ENCODE data around the gene PHAF1.
A peak's percentile ranks its signal among the peaks of the same experiment; 100 is the strongest.

Gene PHAF1

GRCh38 chr16:67148221-67148620 lies 38.5 kb downstream of the PHAF1 start:
- no peak for DNase-seq

DNA sequence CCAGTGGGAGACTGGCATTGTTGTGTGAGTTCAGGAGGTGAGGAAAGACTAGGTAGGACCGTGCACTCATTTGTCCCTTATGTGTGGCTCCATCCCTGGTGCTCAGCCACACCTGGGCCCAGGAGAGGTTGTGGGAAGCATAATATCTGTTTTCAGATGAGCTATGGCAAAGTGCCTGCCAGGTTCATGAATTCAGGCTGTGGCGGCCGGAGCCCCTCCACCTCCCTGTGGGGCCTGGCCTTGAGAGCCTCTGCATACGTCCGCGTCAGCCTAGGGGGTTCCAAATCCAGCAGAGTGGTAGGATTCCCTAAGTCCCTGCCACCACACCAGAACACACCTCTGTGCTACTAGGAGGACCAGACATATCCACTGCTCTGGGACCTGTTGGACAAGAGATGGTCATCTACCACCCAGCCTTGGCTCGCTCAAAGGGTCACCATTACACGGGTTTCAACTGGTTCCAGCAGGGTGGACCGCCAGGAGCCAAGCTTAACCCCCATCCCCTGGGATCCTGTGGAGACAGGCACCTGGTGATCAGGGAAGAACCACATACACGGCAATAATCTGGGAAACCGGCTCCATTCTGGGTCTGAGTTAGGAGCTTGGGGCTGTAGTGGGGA lies 39.0 kb downstream of the PHAF1 start:
- DNase-seq, result no peak

- DNase-seq, result no peak
Measured at GRCh38 chr16:67149276-67150046, 39.7 kb downstream of the PHAF1 start.

- DNase-seq, result peak; percentile 84
Measured at GRCh38 chr16:67150047-67150832, 40.5 kb downstream of the PHAF1 start.

DNA sequence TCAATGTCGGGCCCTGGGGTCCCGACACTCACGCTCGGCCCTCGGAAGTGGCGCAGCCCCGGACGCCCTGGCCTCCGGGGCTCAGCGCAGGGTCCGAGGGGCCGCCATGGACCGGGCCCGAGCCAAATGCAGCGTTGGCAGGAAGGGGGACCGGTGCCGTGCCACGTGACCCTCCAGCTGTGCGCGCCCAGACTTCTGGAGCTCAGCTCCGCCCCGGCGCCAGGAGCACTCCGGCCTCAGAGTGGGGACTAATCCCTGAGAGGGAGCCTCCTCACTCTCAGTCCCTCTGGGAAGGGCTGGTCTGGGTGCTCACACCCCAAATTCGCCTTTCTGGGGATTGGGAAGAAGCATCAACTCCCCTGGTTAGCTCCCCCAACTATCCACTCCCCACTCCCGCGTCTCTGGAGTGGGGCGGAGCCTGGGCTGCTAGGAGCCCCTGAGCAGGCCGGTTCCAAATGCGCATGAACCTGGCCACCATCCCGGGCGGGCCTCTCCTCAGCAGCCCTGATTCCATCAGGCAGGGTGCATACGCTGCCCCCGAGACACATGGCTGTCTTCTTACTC lies 41.2 kb downstream of the PHAF1 start, which contains the start of gene B3GNT9:
TSS of gene B3GNT9 (minus strand) at position 166 of the 564 bp plus-strand sequence. CDS start 513 bp downstream, outside the sequence.
- peak; percentile 79 for DNase-seq

GRCh38 chr16:67151431-67152097 lies 41.8 kb downstream of the PHAF1 start:
- DNase-seq, result no peak

- DNase-seq, result no peak
Measured at GRCh38 chr16:67154578-67155294, 45.0 kb downstream of the PHAF1 start.

GRCh38 chr16:67155295-67156142 lies 45.8 kb downstream of the PHAF1 start:
- DNase-seq, result peak; percentile 93

GRCh38 chr16:67156143-67156844 lies 46.6 kb downstream of the PHAF1 start:
- DNase-seq, result no peak

DNA sequence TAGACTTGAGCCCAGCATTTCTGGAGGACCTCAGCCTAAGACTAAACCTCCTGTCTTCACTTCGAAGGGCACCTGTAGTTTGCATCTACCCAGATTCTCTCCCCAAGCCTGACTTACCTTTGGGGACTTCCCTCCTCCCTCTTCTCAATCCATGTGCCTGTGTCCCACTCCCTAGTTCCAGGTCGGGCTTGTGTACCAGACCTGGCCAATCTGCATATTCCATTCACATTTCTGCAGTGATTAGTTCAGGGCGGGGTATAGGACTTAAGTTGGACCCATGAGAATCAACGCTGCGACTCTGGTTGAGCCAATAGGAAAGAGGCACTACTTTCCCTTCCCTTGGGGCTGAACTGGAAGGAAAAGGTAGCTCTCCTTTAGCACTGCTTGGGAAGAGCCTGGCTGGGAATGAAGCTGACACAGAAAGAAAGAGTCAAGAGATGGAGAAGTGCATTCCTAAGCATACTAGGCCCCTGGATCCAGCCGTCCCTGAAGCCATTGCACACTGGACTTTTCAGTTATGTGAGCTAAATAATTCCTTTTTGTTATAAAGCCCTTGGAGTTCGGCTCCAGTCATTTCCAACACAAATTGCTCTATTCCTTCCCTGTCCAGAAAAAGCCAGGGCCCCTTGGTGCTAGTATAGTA lies 47.5 kb downstream of the PHAF1 start:
- no peak for DNase-seq

DNA sequence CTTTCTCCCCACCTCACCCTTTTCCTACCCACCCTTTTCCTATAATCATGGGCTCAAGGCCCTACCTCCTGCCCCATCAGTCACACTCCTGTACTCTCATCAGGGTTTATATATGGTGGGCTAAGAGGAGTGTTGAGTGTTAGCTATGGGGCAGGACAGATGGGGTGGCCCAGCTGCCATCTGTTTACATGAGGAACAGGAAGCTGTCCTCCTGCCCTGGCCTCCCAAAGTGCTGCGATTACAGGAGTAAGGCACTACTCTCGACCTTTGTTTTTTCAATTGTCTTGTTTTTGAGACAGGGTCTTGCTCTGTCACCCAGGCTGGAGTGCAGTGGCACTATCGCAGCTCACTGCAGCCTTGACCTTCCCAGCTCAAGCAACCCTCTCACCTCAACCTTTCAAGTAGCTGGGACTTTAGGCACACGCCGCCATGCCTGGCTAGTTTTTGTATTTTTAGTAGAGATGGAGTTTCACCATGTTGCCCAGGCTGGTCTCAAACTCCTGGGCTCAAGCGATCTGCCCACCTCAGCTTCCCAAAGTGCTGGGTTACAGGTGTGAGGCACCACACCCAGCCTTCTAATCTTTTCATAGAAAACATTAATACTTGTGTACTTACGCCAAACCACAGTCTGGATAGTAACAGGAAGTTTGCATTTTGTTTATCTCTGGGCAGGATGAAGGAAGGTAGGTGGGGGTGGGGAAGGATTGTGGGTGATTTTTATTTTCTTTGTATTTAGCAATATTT lies 48.3 kb downstream of the PHAF1 start:
- no peak for DNase-seq

GRCh38 chr16:67158637-67159600 lies 49.2 kb downstream of the PHAF1 start:
- peak; percentile 93 for DNase-seq

GRCh38 chr16:67161595-67162058 lies 51.9 kb downstream of the PHAF1 start:
- DNase-seq, result no peak

DNA sequence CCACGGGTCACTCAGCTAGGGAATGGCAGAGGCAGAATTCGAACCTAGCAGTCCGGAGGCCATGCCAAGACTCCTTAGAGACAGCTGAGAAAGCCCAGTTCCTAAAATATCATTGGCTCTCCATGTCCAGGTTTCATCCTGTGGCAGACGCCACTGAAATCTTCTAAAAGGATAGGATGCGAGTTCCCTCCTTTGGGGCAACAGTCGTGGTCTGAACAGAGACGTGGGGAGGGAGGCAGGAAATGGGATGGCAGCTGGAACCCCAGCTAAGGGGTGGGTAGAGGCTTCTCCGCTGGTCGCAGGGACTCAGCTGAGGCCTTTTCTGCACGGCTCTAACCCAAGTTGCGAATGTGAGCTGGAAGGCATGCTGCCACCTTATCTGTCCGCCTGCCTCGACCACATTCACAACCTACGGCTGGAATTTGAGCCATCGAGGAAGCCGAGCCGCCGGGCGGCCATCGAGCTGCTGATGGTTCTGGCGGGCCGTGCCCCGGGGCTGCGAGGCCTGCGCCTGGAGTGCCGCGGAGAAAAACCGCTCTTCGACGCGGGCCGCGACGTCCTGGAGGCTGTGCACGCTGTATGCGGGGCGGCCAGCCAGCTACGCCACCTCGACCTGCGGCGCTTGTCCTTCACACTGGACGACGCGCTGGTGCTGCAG lies 52.9 kb downstream of the PHAF1 start:
- no peak for DNase-seq

GRCh38 chr16:67163164-67163998 lies 53.6 kb downstream of the PHAF1 start:
- DNase-seq, result peak; percentile 78

GRCh38 chr16:67163999-67164558 lies 54.3 kb downstream of the PHAF1 start:
- no peak for DNase-seq

Data from activated effector memory CD4-positive, alpha-beta T cell treated with anti-CD3 and anti-CD28 coated beads, Interleukin-2, amount 50 U/mL, for 16 hours (primary cell).